HG03521 (cell line): ENCODE results near the gene CRY1.
"Not testable (repeated sequence)": the region's sequence is repeated elsewhere in the genome, so short reads cannot be mapped to it uniquely, and the experiment has no call there.

Experiments
- ATAC-seq: cut with Tn5 transposase; IDR thresholded peaks from one replicate; pipeline ENCODE4 v1.9.1; 2021; ENCODE audit warnings: mild to moderate bottlenecking, moderate library complexity; ENCODE audit not compliant: unreplicated experiment

CRY1 gene

DNA sequence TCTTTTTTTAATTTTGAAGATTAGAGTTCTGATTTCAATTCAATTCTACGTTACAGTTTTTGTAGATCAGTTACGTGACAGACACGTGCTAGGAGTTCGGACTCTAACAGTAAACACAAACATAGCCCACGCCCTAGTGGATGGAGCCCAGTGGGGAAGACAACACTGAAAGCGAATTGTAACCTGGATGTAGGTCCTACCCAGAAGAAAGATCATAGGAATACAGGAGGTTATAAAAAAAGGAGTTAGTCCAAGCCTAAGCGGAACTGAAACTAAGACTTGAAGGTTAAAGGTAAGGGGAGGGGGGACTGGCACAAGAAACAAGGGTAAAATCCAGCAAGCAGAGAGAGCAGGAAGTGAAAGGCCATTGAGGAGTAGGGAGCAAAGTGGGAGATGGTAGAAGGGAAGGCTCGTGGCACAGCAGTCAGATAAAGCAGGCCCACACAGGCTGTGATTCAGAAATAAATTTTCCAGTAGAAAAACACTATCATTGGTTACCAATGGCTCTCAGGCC lies 15.7 kb upstream of the CRY1 start:
- ATAC-seq, result no peak

DNA sequence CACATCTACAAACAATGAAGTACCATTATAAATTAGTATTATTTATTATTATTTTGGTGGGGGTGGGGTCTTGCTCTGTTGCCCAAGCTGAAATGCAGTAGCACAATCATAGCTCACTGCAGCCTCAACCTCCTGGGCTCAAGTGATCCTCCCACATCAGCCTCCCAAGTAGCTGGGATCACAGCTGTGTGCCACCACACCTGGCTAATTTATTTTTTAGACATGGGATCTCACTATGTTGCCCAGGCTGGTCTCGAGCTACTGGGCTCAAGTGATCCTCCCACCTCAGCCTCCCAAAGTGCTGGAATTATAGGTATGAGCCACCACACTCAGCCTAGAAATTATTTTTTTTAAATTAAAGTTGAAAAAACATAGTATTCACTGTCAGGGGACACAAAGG lies 15.0 kb upstream of the CRY1 start:
- not testable (repeated sequence) for ATAC-seq

GRCh38 chr12:107107381-107107780 lies 14.0 kb upstream of the CRY1 start:
- ATAC-seq, result no peak

DNA sequence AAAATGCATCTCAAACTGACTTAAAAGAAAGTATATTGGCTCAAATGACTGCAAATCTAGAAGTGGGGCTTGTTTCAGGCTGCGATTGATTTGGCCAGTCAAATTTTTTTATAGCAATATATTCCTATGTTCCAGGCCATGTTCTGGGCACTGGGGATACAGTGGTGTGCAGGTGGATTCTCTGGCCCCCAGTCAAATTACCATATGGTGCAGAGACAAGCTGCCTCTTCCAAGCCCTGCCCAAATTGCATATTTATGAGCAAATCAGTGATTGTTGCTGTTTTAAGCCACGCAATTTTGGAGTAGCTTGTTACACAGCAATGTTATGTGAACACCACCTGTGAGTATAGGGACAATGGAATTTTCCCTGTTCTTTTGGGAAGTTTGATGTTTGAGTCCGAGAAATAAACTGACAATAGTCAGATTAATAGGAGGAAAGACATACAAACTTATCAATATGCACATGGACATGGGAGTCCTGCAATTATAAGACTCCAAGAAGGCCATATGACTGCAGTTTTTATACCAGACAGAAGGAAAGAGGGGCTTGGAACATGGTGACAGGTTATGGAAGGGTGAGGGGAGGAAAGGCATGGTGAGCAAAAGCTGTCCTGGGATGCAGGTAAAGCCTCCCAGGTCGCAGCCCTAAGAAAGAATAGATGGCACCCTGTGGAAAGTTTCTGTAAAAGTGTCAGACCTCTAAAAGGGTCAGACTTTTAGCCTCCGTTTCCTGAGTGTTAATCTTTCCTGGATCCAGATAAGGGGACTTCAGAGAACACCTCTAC lies 13.1 kb upstream of the CRY1 start:
- ATAC-seq, result no peak

GRCh38 chr12:107105410-107105703 lies 12.0 kb upstream of the CRY1 start:
- no peak for ATAC-seq

DNA sequence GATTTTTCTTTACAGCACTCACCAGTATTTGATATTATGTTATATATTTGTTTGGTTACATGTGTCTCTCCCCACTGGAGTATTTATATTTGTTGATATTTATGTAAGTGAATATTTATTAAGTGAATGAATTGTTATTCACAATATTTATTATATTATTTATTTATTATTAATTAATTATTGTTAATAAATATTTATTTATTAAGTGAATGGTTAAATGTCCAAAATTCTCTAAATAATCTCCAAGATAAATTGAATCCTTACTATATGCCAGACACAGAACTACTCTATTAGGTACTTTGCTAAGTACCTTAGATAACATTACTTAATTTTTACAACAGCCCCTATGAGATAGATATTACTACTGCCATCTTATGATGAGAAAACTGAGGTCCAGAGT lies 10.2 kb upstream of the CRY1 start:
- no peak for ATAC-seq

DNA sequence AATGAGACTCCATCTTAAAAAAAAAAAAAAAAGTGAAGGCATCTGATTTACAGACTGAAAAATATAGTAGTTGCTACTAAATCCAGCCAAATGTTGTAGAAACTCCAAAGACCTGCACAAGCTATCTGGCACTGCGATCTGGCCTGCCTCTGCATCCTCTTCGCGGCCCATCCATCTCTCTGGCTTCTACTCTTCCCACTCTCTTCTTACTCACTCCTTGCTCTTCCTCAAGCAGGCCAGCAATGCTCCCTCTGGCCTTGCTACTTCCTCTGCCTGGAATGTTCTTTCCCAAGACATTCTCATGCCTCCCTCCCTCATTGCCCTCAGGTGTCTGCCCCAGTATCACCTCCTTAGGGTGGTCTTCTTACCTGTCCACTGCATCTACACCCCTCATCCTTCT lies 9.7 kb upstream of the CRY1 start:
- ATAC-seq, result no peak

DNA sequence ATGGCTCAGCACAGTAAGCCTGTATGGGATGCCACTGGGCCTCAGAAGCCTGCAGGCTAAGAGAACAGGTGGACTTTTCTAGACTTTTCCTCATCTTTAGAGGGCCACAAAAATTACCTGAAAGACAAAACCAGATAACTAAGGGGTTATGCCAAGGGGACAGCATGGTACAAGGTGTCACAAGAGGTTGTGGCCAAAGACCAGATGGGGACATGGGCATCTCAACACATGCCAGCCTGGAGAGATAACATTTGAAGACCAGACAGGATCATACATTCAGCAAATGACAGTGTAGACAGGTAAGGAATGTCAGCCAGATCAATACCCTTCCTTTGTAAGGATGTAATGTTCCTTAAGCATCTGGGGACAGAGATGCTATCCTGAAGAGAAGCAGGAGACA lies 8.9 kb upstream of the CRY1 start:
- ATAC-seq, result no peak

- ATAC-seq, result no peak
These were observed 8.3 kb upstream of the CRY1 start for GRCh38 chr12:107101651-107102050.

DNA sequence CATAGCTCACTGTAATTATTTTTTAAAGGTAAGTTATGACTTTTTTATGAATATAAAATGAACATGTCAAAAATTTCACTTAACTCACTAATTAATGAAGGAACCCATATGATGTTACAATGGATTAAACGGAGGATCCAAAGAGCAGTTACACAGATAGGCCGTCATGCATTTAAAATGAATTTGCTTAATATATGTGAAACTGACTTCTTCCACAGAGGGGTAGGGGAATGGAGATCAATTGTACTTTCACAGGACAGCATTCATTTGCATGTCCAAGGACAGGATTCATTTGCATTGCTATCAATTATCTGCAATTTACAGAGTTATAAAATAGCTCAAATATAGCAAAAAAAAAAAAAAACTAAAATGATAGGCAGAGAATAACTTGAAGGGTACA lies 6.6 kb upstream of the CRY1 start:
- no peak for ATAC-seq

- ATAC-seq, result no peak
These were observed 3.2 kb upstream of the CRY1 start for GRCh38 chr12:107096571-107096970.

DNA sequence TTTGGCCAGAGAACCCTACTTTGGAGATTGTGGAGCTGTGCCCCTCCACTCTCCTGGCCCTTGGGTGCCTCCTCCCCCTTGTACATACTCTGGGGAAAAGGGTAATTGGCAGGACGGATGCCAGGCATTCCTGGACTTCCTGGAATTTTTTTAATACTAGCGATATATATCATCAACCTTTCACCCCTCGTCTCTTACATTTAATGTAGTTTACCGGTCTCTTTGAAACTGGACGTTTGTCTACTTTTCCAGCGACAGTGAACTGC lies 767 bp upstream of the CRY1 start:
- ATAC-seq, result no peak

DNA sequence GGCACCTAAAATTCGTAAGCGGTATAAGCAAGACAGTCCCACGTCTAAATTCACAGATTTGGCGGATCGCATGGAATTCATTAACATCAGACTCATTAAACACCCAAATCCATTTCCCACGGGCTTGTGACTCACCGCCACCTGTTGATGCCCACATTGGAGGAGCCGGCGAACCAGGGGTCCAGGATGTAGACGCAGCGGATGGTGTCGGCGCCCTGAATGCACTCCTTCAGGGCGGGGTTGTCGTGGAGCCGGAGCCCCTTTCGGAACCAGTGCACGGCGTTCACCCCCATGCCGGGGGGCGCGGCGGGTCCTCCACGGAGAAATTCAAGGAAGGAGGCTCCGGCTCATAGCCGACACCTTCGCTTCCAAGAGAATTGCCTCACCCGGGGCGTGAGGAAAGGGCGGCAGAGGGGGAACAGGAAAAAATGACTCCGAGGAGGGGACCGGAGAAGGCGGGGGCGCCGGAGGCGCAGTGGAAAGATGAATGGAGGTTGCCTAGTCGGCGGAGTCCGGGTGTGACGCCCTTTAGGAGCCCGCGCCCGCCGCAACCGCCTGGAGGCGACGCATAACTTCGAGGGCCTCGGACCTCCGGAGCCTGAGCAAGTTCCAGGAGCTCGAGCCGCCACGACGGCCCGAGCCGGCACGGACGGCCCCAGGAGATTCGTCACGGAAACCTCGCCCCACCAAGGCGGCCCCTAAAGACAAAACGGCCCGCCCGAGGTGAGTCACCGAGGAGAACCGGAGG lies 506 bp downstream of the CRY1 start:
- ATAC-seq, result peak; percentile 27

DNA sequence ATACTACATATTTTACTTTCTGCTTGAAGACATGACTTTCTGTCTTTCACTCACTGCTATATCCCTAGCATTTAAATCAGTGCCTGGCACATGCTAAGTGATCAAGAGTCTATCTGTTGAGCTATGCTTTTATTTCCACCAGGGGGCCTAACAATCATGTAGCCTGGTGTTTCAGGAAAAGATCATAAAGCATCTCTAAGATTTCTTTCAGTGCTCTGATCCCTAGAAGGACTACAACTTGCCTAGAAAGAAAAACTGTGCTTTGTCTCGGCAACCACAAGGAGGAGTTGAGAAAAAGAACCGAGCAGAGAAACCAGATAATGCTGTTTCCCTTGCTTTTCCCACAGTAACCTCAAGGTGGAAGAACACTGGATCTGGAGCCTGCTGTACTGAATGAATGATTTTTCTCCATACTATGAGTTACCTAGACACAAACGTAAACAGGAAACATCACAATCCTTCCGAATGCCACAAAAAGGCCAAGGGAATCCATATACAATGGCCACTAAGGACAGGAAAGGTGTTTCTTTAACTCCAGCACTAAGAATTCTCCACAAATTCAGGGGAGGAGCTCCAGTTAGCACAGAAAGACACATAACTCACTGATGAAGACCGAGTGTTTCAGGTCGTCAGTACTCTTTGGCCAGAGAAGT lies 1.2 kb downstream of the CRY1 start:
- ATAC-seq, result no peak

GRCh38 chr12:107091381-107091780 lies 2.0 kb downstream of the CRY1 start:
- ATAC-seq, result no peak

DNA sequence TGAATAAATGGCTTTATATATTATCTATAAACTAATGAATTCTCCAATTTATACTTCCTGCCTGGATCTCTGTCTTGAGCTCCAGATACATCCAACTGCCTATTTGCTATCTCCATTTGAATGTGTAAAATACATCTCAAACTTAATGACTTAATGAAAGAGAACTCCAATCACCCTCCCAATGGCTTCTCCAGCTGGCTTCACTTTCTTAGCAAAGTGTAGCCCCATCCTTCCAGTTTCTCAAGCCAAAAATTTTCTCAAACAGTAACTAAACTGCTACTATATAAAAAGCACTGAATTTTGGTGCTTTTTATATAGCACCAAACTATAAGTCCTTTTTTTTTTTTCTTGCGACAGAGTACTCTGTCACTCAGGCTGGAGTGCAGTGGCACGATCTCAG lies 2.6 kb downstream of the CRY1 start:
- no peak for ATAC-seq

DNA sequence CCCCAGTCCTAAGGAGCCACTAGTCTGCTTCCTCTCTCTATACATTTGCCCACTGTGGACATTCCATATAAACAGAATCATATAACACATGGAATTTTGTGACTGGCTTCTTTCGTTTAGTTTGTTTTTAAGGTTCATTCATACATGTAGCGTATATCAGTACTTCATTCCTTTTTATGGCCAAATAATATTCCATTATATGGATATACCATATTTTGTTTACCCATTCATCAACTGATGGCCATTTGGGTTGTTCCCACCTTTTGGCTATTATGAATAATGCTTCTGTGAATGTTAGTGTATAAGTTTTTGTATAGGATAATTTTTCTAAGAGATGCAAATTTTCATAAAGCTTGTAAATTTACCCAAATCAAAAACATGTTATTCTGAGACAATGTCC lies 4.4 kb downstream of the CRY1 start:
- no peak for ATAC-seq

- ATAC-seq, result no peak
These were observed 7.0 kb downstream of the CRY1 start for GRCh38 chr12:107086314-107086713.

DNA sequence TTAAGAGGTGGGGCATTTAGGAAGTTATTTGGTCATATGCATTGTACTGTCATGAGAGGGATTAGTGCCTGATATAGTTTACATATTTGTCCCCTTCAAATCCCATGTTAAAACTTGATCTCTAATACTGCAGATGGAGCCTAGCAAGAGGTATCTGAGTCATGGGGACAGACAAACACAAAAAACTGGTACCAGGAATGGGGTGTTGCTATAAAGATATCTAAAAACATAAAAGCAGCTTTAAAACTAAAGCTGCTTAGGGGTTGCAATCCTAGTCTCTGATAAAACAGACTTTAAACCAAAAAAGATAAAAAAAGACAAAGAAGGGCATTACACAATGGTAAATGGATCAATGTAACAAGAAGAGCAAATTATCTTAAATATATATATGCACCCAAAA lies 11.6 kb downstream of the CRY1 start:
- no peak for ATAC-seq

DNA sequence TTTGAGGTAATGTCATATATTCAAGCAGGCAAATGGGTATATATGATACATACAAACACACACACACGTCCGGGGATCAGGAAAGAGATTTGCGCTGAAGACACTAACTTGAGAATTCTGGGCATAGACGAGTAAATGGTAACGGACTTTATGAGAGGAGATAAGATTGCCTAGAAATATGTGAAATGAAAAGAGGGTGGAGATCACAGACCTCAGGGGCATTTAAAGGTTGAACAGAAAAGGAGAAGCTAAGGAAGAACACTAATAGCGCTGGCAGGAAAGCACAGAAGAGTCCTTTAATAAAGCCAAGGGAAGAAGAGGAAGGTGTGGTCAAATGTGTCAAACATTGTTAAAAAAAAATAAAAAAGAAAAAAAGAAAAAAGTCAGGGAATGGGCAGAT lies 13.1 kb downstream of the CRY1 start:
- ATAC-seq, result no peak

DNA sequence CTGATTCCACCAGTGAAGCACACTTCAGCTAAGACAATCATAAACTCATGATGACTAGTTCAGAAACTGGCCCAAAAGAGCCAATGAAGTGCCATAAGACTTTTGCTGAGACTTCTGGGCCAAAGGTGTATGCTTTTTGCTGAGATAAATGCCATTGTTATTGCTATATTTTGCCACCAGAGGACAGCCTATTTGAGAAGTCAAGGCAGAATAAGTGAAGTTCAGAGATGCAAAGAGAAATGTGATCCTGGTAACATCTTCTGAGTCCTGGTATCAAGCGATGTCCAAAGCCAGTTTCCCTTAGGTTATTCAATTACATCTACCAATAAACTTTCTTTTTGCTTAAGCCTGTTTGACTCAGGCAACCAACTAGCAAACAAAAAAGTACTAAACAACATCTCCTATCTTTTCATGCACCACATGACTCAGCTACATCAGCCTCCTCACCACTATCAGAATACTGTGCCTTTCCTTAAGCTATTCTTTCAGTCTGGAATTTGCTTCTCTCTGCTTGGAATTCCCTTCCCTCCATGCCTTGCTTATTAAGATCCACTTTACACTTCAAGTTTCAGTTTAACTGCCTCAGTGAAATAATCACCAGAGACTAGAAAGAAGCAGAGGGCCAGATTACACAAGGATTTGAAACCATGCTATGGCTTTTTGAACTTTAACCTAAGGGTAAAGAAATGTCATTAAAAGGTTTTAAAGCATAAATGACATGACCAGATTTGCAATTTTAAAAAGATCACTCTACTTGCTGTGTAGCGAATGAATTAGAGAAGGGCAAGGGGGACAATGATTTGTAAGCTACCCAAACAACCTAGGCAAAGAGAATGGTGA lies 14.0 kb downstream of the CRY1 start:
- ATAC-seq, result no peak
